ENCODE data around the gene NEB.

DNA sequence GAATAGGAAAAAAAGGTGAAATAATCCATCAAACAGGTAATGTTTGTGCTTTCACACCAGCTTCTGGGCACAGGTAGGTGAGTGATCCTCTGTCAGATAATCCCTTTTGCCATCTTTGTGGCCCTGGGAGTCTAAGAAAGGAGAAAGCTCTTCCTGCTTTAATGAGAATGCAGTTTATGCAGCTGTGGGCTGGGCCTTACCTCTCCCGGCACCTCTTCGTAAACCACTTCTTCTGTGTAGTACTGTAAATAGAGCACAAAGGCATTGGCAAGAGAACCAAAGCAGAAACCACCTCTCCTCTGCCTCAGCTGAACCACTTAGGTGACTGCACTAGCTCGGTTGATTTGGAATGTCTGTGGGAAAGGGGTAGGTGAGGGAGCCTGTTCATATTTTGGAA is 4.9 kb downstream of the NEB start:
- no peak for TF ChIP-seq CTCF (IDR thresholded peaks at IDR 0.05)
- no peak for TF ChIP-seq POLR2A (IDR thresholded peaks at IDR 0.05)
- no peak for TF ChIP-seq EP300 (IDR thresholded peaks at IDR 0.05; ENCODE audit: low read depth)

Data from transverse colon (tissue), 3 donors.